Hematopoietic multipotent progenitor cell treated with erythropoietin and hydrocortisone succinate and interleukin-3 and kit ligand, for 8 days (in vitro differentiated cells): ENCODE data around the gene LONRF2.
"Not testable (repeated sequence)": the region's sequence is repeated elsewhere in the genome, so short reads cannot be mapped to it uniquely, and the experiment has no call there.

Source experiments
- DNase-seq: peaks from one replicate; pipeline ENCODE4 v3.0.0-alpha.2; 2015

LONRF2 gene

DNA sequence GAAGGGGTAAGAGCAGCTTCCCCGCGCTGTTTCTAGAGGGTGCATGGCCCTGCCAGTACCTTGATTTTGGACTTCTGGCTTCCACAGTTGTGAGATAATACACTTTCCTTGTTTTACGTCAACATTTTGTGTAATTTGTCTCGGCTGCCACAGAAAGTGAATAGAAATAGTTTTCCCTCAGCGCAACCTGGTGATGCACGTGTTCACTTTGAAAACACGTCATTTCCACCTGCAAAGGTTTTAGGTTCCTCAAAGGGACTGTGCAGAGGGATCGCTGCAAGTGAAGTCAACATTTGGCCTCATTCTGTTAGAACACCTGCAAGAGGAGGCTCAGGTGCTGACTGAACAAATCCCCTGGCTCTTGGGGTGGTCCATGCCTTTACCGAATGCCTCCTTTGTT, 71.7 kb downstream of the LONRF2 start:
- DNase-seq, result no peak

DNA sequence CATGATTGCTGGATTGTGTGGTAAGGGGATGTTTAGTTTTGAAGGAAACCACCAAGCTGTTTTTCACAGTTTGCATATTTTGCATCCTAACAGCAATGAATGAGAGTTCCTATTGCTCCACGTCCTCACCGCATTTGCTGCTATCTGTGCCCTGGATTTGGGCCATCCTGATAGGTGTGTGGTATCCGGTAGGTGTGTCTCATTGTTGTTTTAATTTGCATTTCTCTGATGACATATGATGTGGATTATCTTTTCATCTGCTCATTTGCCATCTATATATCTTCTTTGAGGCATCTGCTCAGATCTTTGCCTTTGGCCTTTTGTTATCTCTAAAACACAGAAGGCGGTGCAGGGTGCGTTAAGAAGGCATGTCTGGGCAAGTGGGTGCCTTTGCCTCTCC, 73.3 kb downstream of the LONRF2 start:
- peak; percentile 53 for DNase-seq

DNA sequence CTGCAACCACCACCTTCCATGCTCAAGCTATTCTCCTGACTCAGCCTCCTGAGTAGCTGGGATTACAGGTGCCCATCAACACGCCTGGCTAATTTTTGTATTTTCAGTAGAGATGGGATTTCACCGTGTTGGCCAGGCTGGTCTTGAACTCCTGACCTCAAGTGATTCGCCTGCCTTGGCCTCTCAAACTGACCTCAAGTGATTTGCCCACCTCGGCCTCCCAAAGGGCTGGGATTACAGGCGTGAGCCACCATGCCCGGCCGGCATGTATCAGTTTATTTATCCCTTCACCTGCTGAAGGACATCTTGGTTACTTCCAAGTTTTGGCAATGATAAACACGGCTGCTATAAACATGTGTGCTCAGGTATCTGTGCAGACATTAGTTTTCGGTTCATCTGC, 73.7 kb downstream of the LONRF2 start:
- DNase-seq, result not testable (repeated sequence)

DNA sequence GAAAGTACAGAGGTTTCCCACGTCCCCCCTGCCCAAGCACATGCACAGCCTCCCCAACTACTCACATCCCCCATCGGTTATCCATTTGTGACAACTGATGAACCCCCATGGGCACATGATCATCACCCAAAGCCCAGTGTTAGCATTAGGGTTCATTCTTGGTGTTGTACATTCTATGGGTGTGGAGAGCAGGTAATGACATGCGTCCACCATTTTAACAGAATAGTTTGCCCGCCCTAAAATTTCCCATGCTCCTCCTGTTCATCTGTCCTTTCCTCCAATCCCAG, 74.3 kb downstream of the LONRF2 start:
- no peak for DNase-seq

DNA sequence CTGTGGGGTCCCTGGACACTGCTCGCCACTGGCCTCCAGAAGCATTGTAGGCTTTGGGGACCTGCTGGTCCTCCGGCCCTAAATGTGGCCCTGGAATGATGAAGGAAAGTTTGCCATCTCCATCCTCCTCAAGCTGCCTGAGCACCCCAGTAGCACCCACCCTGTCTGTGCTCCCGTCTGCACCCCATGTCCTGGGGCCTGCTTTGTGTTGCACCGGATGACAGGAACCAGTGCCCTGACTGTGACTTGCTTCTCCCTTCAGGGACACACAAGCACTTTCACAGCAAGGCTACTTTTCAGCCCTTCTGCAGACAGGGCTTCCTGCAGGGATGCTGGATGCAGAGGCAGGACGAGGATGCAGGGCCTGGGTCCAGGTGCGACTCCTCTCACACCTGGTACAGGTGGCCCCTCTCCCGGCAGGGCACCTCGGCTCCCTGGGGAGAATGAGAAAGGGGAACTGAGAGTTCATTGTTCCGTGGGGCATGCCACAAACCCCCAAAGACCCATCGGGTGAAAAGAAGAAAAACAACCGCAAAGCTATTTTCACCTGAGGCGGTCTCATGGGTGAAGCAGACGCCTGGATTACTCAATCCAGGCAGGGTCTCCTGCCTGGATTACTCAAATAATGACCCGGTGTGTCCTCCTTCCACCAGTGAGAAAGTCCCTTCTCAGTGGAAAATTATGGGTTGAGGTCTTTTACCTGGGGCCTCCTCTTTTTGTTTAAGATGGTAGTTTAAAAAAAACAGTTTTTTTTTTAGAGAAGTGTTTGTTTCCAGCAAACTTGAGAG, 74.9 kb downstream of the LONRF2 start:
- DNase-seq, result no peak

DNA sequence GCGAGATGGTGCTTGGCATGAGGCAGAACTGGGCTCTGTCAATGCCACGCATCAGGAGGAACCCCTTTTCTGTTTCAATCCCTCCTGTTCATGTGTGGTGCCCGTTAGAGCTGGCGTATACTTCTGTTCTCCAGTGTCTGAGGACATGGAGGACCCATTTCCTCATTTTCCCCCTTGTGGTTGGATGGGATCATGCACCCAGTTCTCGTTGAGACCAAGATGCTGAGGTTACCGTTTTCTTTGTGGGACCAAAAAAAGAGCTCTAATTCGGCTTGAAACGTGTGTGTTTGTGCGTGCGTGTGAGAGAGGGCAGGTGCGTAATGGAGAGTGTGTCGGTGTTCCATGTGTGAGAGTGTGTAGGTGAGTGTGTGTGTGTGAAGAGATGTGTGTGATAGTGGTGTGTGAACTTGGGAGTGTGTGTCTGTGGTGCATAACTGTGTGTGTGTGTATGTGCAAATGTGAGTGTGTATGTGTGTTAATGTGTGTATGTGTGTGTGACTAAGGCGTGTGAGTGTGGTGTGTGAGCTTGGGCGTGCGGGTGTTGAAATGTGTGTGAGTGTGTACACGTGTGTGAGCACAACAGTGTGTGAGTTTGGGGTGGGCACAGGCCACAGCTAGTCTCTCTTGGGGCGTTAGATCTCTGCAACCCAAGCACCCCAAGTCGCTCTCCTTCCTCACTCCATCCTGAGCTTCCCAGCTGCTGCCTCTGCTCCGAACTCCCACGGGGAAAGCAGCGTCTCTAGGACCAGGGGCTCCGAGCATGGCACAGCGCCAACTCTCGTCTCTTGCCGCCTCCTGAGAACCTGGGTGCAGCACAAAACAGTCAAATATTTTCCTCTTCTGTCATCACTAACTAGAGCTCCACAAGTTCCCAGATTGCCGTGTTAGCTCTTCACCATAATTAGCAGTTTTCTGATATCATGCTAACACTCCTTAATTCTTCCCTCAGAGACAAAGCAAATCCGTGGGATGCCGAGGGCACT, 75.8 kb downstream of the LONRF2 start:
- DNase-seq, result peak; percentile 63

DNA sequence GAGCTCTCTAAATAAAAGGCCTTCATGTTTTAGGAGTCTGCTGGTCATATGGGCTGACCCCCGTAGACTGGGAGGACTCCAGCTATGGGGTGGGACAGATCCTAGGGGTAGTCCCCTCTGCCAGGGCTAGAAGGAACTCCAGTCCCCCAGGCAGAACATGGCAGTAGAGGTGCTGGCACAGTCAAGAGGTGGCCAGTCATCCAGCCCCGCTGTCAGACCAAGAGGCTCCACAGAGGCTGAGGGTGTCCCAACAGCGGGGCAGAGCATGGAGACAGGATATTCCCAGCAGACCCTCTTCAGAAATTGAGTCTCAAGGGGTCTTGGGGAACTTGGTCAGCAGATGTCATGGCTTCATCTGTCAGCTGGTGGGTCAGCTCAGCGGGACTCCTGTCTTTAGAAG, 76.6 kb downstream of the LONRF2 start:
- no peak for DNase-seq

DNA sequence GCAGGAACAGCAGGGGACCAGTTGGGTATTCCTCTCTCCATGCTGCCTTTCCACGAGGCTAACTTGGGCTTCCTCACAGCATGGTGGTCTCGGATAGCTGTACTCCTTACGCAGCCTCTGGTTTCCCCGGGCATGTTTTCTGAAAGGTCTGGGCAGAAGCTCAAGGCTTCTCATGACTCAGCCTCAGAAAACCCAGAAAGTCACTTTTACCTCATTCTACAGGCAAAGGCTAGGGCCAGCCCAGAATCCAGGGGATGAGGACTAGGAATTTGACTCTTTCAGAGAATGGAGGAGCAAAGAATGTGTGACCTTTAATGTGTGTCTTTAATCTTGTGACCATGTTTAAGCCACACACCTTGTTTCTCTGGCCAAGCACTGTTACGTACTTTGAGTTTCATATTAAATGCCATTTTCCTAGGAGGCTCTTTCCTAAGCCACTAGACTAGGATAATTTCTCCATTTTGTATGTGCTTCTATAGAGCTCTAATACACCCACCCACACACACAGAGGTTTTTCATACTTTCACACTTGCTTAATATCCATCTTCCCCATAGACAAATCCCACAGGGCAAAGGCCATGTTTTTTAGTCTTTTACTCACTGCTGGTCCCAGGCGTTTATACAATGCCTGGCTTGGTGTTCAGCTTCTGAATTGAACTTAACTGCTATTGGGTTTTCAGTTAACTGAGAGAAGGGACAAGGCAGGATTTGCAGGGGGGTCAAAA, 77.3 kb downstream of the LONRF2 start:
- DNase-seq, result no peak

DNA sequence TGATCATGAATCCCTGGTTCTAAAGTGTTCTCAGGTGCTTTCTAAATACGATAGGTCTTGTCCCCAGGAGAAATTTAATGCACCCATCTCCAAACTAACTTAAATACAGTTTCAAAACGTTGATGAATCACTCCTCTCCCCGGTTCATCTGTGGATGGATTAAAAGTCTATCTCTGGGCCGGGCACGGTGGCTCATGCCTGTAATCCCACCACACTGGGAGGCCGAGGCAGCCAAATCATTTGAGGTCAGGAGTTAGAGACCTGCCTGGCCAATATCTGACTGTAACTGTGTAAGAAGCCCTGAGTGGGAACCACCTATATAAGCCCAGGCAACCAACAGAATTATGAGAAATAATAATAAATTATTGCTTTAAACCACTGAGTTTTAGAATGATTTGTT, 78.7 kb downstream of the LONRF2 start:
- DNase-seq, result no peak

DNA sequence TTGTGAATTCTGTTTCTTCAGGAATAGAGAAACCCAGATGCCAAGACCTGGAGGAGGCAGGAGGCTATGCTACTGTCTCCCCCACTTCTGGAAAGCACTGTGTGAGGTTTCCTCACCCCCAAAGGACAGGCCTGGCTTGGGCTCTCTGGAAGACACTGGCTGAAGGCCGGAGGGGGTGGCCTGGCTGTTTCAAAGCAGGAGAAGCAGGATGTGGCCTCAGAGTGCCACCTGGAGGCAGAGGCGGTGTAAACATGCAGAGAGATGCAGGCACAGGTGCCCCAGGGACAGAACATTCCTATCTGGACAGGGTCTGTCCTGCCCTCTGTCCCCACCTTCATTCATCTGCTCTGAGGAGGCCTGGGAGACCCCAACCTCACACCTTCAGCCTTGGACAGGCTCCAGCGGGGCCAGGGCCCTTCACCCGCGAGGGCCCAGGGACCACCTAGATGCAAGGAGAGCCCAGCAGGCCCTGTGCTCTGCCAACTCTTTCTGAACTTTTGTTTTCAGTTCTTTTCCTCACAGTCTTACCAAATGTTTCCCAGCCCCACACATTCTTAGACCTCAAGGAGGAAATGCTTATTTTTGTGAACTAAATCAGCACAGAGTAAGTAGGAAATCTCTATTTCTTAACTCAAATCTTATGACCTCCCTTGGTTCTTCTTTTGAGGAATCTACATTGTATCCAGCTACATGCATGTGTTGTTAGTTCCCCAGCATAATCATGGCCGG, 79.2 kb downstream of the LONRF2 start:
- peak; percentile 55 for DNase-seq

DNA sequence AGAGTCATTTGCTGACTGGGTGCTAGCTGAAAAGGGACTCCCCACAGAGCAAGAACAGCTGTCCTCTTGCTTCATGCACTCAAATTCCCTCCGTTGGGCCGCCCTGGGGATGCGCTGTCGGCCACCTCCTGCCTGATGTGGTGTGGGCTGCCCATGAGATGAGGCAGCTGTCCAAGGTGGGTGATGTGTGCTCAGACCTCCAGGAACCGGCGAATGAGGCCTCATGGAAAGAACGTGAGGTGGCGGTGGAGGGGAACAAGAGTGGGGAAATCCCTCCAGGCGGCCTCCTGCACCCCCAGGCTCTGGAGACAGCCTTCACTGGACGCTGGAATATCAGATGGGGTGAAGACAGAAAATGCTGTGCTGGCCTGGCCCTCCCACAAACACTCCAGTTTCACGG, 79.8 kb downstream of the LONRF2 start:
- DNase-seq, result no peak

DNA sequence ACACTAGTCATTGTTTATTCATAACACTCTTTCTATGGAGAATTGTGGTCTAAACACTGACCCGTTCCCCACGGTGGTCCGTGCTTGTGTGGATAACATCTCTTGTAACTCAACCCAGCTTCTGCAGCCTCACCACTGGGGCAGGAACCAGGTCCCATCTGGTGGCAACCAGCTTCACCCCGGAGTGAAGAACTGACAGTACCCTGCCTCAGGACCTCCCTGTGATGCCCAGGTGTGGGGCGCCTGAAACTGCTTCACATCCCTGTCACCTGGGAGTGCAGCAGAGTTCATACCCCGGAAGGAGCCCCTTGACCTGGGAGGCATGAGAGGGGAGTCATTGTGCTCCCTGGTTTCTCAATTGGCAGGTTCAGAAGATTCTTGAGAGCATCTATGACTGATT, 81.1 kb downstream of the LONRF2 start:
- no peak for DNase-seq

DNA sequence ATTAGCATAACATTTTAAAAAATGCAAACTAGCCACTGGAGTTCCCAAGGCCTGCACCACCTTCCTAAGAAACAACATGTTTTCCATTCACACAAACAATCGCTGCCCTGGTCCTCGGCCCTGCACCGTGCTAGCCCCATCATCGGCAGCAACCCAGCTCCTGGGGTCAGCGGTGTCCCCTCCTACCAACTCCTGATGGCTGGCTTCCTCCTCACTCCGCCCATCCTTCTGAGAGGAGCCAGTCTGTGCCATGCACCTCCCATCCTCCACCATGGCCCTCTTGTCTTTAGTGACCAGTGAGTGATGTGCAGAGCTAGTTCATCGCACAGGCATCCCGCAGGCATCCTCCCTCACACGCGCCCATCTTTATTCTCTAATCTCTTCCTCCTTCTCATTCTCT, 81.9 kb downstream of the LONRF2 start:
- DNase-seq, result no peak

DNA sequence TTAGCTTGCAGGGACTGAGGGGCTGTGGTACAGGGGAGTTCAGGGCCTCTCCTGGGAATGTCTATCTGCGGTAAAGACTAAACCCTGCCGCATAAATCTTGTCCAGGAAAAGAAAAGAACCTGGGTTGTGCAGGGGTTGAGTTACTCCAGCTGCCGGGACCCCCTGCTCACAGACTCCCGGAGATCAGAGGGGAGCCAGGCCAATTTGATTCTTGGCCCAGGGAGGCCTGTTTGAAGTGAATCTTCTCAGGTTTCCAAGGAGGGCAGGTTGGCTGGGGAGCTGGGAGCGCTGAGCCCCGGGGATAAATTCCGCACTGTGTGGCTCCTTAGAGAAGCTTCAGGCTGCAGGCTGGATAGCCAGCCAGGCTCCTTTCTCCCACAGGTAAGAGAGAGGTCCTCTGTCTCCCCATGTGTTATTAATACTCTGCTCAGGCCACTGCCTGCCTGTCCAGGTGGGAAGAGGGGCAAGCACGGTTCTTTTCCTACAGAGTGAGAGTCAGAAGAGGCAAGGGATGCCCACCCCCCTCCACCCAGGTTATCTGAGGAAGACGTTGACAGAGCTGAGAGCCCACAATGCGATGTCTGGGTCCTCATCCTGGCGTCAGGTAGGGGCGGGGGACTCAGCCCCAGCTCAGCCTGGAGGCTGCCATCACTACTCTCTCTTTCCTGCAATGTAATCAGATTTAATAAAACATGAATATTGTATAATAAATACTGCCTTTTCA, 82.7 kb downstream of the LONRF2 start:
- DNase-seq, result no peak

DNA sequence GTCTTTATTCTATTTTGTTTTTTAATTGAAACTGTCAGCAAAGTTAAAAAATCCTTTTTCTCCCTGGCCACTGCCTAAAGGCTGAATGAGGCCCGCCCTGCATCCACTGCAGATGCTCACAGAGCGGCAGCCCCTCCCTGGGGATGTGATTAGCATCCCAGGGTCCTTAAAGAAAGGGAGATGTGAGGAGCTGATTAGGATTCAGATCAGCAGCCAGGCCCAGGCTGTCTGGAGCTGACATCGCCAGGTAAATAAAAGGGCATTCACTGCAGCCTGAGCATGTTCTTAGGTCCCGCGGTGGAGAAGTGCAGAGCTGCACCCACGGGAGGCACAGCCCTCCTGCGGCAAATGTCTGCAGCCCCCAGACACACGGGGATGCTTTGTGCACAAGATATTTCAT, 83.8 kb downstream of the LONRF2 start:
- no peak for DNase-seq

DNA sequence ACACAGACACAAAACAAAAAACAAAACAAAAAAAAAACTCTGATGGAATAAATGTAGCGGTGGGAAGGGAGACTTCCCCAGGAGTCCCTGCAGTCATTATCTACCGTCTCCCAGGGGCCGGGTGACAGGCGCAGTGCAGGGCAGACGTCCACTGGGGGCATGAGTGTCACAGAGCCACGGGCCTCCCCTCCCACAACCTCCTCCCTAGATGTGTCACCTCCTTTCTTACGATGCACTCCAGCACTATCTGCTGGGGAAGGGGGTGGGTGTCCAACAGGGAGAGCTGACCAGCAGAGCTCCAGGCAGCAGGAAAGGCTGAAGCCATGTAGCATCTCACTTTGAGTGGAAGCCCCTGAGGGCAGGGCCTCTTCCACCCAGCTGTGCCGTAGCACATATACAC, 84.5 kb downstream of the LONRF2 start:
- peak; percentile 4 for DNase-seq

DNA sequence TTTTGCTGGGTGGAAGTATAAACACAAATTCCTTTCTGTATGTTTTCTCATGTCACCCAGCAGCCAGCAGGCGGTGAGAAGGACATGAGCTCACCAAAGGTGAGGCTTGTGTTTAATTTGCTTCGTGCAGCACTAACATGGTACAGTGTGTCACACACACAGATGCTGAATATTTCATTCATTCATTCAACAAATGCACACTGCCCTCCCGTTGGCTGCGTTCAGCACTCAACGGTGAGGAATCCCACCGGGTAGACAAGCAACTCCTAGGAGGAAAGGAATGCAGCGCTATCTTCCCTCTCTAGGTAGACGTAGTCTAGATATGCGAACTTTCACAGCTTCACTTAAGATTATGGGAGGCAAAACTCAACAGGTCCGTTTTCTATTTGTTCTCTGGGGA, 85.1 kb downstream of the LONRF2 start:
- no peak for DNase-seq

DNA sequence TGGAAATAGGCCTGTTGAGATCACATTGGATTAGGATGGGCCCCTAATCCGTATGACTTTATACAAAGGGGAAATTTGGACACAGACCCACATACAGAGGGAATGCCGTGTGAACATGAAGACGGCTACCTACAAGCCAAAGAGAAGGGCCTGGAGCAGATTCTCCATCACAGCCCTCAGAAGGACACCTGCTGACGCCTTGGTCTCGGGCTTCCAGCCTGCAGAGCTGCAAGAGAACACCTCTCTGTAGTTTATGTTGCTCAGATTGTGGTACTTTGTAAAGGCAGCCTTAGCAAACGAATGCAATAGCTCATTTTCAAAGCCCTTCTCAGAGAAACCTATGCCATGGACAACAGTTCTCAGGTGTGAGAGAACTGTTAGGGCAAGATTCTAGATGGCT, 86.1 kb downstream of the LONRF2 start:
- DNase-seq, result no peak

DNA sequence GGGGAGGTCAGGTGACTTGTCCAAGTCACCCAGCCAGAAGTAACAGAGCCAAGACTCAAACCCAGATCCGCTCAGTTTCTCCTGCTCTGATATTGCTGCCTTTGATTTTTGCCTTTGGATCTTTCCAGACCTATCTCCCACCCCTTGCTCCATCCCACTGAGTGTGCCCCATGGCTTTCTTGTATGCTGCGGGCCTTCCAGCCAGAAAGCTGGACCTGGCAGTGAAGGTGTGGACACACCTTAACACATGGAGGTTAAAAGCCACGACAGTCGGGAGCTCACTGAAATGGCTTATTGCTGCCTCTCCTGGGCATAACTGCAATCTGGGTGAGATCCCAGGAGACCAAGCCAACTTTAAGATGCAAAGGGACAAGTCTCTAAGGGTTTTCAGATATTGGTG, 86.7 kb downstream of the LONRF2 start:
- DNase-seq, result no peak

DNA sequence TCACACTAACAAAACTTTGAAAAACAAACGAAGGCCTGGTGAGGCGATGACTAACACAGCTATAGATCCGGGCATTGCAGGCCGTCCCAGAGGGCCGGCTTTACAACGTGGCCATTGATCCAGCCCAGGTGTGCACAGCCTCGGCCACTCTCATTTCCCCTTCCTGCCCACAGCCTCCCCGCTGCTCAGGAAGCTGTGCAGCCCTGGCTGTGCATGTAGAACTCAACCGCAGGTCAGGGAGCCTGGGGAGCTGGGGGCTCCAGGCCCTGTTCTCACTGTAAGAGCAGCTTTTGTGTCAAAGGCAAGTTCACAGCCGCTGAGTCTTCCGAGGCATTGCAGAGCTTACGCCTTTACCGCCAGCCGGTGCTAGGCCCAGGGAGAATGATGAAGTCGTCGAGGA, 87.2 kb downstream of the LONRF2 start:
- no peak for DNase-seq

DNA sequence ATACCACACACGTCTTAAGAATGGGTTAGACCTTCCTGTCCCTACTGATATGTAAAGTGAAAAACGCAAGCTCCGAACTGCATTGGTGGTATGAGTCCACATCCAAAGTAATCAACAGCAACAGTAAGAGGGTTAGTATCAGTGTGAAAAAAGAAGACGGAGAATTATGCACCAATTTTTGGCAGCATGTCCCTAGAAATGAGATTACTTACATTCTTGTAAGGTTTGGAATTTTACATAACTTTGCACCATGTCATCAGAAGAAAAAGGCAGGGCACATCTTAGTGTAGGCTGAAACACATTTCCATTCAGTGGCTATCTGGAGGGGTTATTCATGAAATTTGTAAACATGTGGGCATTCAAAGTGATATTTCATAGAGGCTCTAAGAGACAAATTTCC, 88.2 kb downstream of the LONRF2 start:
- DNase-seq, result no peak

DNA sequence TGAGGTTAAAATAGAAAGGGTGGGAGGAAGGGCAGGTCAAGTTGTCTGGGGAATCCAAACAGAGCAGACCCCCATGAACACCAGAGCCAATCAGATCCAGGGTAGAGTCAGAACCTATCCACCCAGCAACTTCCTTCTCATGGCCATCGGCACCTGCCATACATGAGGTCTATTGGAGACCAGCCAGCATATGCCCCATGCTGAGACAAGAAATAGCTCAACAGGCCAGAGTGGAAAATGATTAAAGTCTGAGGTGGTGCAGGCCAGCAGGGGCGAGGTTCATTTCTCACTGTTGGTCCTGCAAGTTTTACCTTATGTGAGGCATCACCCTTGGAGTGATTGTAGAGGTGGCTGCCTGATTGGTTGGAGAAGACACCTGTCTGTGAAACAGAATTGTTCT, 89.2 kb downstream of the LONRF2 start:
- no peak for DNase-seq
